Lung (tissue), 16 donors: ENCODE measurements around the gene SATB1. TPM values are rescaled to one million over a fixed set of nuclear protein-coding genes. Genes with fewer than 3 reads are reported as not detected.

Experiments used
- ATAC-seq: fragments of 200-7000 bp; cut with Tn5 transposase; one replicate; pipeline ENCODE4 v1.9.1; 2020; ENCODE audit warnings: moderate number of reproducible peaks; ENCODE audit not compliant: insufficient read depth, low FRiP score
- DNase-seq, 3 donors: peaks; one replicate each; pipeline ENCODE4 v3.0.0-alpha.2; 2013 to 2017
- H3K27ac ChIP-seq, 2 donors: one replicate each; pipeline ENCODE4 v1.5.1; 2013; ENCODE audit warnings: mild to moderate bottlenecking in 2 of 2, moderate library complexity in 2 of 2, control low read depth in 1 of 2, inconsistent platforms in 1 of 2, low read depth in 1 of 2, low read length in 1 of 2
- H3K27me3 ChIP-seq, 3 donors: one replicate each; pipeline ENCODE4 v1.5.1; 2013; ENCODE audit warnings: low read length in 2 of 3; ENCODE audit not compliant: control insufficient read depth in 3 of 3, insufficient read depth in 3 of 3
- H3K36me3 ChIP-seq, 4 donors: one replicate each; pipeline ENCODE4 v1.5.1; 2013; ENCODE audit warnings: low read length in 4 of 4, mild to moderate bottlenecking in 1 of 4, moderate library complexity in 1 of 4; ENCODE audit not compliant: control insufficient read depth in 4 of 4, insufficient read depth in 4 of 4
- H3K4me1 ChIP-seq, 5 donors: one replicate each; pipeline ENCODE4 v1.5.1; 2013; ENCODE audit warnings: low read length in 5 of 5, mild to moderate bottlenecking in 2 of 5, moderate library complexity in 1 of 5; ENCODE audit not compliant: control insufficient read depth in 5 of 5, insufficient read depth in 5 of 5
- H3K4me3 ChIP-seq: one replicate; pipeline ENCODE4 v1.5.1; 2013; ENCODE audit warnings: mild to moderate bottlenecking, control low read depth, moderate library complexity
- H3K9ac ChIP-seq, 2 donors: one replicate each; pipeline ENCODE4 v1.5.1; 2013; ENCODE audit warnings: low read length in 2 of 2, control low read depth in 1 of 2; ENCODE audit not compliant: insufficient read depth in 1 of 2
- H3K9me3 ChIP-seq, 4 donors: one replicate each; pipeline ENCODE4 v1.5.1; 2013; ENCODE audit warnings: low read length in 3 of 4, mild to moderate bottlenecking in 1 of 4, moderate library complexity in 1 of 4; ENCODE audit not compliant: control insufficient read depth in 4 of 4, insufficient read depth in 3 of 4
- CTCF ChIP-seq: IDR thresholded peaks from 2 replicates; pipeline ENCODE4 v1.5.1; 2012; ENCODE audit warnings: mild to moderate bottlenecking; ENCODE audit errors: control extremely low read depth, extremely low read depth
- WGBS, 2 donors: extraction: QIAGEN DNeasy Blood & Tissue Kit; methylation state at CpG; one replicate each; pipeline ENCODE4 v1.1.7; 2013; 5-methylcytosine and 5-hydroxymethylcytosine counted together
- long read RNA-seq, 5 donors: transcript quantifications; one replicate each; lab custom pipeline, GENCODE V29; 2026
- polyA plus RNA-seq, 2 donors: library from polyadenylated mRNA; stranded (reverse); fragments of 200-250 nt; gene quantifications; one replicate each; pipeline ENCODE4 v1.2.1, GENCODE V29; 2013
- total RNA-seq, 2 donors: library from RNA; depleted of rRNA in 1 of 2; stranded (reverse); fragments of >200 nt in 1 of 2; gene quantifications; one replicate each; pipeline ENCODE4 v1.2.1, GENCODE V29; 2014 to 2021
- donor health status: control.
- donor health status: control.
- donor health status: Bipolar disorder and iron deficiency.
- donor health status: healthy.
- donor health status: DM: yes; HTN: yes; CAD: no.

Gene SATB1
- 100 to 1,000 TPM in 1 of 2 donors, 10 to 100 TPM in 1; 21.9 to 116 TPM for total RNA-seq
- polyA plus RNA-seq, result 10 to 100 TPM; 11.4 to 11.9 TPM
- long read RNA-seq, donor 1, full-length matches to known transcripts, result 15 of 52 reads
- long read RNA-seq, donor 1, partial matches to known transcripts, result 37 of 52 reads
- long read RNA-seq, donor 1, other reads (novel, unspliced or antisense), result 0 of 52 reads
- long read RNA-seq, donor 2, full-length matches to known transcripts, result 2 of 2 reads
- long read RNA-seq, donor 2, partial matches to known transcripts, result 0 of 2 reads
- long read RNA-seq, donor 2, other reads (novel, unspliced or antisense), result 0 of 2 reads
- long read RNA-seq, donor 3, full-length matches to known transcripts, result 6 of 23 reads
- long read RNA-seq, donor 3, partial matches to known transcripts, result 17 of 23 reads
- long read RNA-seq, donor 3, other reads (novel, unspliced or antisense), result 0 of 23 reads
- long read RNA-seq, donor 4, full-length matches to known transcripts, result 2 of 2 reads
- long read RNA-seq, donor 4, partial matches to known transcripts, result 0 of 2 reads
- long read RNA-seq, donor 4, other reads (novel, unspliced or antisense), result 0 of 2 reads
- long read RNA-seq, donor 5, full-length matches to known transcripts, result 7 of 35 reads
- long read RNA-seq, donor 5, partial matches to known transcripts, result 28 of 35 reads
- long read RNA-seq, donor 5, other reads (novel, unspliced or antisense), result 0 of 35 reads

- H3K4me3 ChIP-seq, result peak within 1 kb of the TSS; percentile 79
- TF ChIP-seq CTCF, result no peak
- H3K9ac ChIP-seq, result peak within 1 kb of the TSS; percentile 80 to 94
- ATAC-seq (peak; percentile 83), DNase-seq (peak; percentile 86 to 91 (median 90))
- H3K27me3 ChIP-seq, result peaks cover 0 to 12% (median 4%) of the 10 kb centered on the region in 3 donors
- H3K4me1 ChIP-seq, result peaks cover 0 to 6% (median 0%) of the 10 kb centered on the region in 5 donors
- peaks cover 0 to 2% (median 0%) of the 10 kb centered on the region in 4 donors for H3K36me3 ChIP-seq
- 0 to 1% methylated on average over 62 to 89 of the region's 89 CpGs for WGBS, 2 donors
- H3K27ac ChIP-seq, result peak within 1 kb of the TSS; percentile 92 to 98
- H3K9me3 ChIP-seq, result no peaks in the 10 kb centered on the region
Observed at GRCh38 chr3:18424729-18425640, at the start of gene SATB1. Gene SATB1 (minus strand): TSS chr3:18425339. CDS start chr3:18420967, 4,372 bp downstream.

GRCh38 chr3:18474202-18474601 is 49.1 kb upstream of the SATB1 start:
- Histone ChIP-seq H3K27me3 (no peaks in the 10 kb centered on the region), H3K9me3 (no peaks in the 10 kb centered on the region), H3K4me3 (no peak overlapping the region), H3K36me3 (no peaks in the 10 kb centered on the region), H3K9ac (no peak overlapping the region), H3K4me1 (no peaks in the 10 kb centered on the region), H3K27ac (no peak overlapping the region)
- DNase-seq (no peak), ATAC-seq (no peak)
- 50 to 78% methylated on average over 2 of the region's 2 CpGs for WGBS, 2 donors
- no peak for TF ChIP-seq CTCF

GRCh38 chr3:18469775-18470174 is 44.6 kb upstream of the SATB1 start:
- Histone ChIP-seq H3K4me1 (no peaks in the 10 kb centered on the region), H3K4me3 (no peak overlapping the region), H3K9ac (no peak overlapping the region), H3K27ac (no peak overlapping the region), H3K27me3 (no peaks in the 10 kb centered on the region), H3K36me3 (no peaks in the 10 kb centered on the region), H3K9me3 (no peaks in the 10 kb centered on the region)
- TF ChIP-seq CTCF, result no peak
- DNase-seq (no peak), ATAC-seq (no peak)
- WGBS, 2 donors, result 33 to 77% methylated on average over 1 of the region's 1 CpG
